Lung microvascular endothelial cell (primary cell): ENCODE measurements around the gene C10orf71. TPM values are rescaled to one million over a fixed set of nuclear protein-coding genes. Genes with fewer than 3 reads are reported as not detected.

ENCODE experiments used
- DNase-seq, 2 donors: peaks; one replicate each; pipeline versions ENCODE4 v3.0.0 to v3.0.0-alpha.2; 2010; ENCODE audit warnings: low read depth in 2 of 2
- total RNA-seq: library from RNA; depleted of rRNA; stranded (reverse); fragments of >200 nt; gene quantifications from 2 replicates; pipeline ENCODE4 v1.2.1, GENCODE V29; 2014

Gene C10orf71
- total RNA-seq, 1 donor from 2014 or later: not detected

DNA sequence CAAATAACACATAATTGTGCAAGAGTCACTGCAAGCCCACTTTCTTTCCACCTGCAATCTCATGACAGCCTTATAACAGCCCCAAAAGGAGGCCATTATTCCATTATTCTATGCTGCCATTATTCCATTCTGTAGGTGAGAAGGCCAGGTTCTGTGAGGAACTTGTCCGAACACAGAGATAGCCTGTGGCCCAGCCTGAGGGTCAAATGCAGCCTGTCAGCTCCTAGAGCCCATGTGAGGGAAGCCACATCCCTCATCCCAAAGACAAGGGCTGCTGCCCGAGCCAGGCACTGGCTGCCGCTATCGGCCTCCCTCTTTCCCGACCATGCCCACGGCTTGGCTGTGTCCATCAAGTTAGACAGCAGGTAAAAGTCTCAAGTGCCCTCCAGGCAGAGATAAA is 24.1 kb upstream of the C10orf71 start:
- DNase-seq: no peak

DNA sequence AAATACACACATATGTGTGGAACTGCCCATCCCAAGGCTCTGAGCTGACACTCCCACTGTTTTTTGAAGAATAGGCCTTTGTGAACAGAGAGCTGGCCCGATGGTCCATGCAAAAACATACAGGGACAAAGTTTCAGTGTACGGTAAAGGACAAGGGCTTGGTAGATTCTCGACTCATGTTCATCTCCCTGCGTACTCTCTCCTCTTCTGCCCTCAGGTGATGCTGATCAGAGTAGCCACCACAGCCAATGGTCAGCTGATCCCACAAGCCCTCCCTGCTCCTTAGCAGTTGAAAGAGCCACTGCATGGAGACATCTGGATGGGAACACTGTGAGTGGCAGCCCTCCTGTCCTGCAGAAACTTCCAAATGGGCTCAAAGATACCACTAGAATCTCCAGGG is 23.1 kb upstream of the C10orf71 start:
- no peak for DNase-seq

DNA sequence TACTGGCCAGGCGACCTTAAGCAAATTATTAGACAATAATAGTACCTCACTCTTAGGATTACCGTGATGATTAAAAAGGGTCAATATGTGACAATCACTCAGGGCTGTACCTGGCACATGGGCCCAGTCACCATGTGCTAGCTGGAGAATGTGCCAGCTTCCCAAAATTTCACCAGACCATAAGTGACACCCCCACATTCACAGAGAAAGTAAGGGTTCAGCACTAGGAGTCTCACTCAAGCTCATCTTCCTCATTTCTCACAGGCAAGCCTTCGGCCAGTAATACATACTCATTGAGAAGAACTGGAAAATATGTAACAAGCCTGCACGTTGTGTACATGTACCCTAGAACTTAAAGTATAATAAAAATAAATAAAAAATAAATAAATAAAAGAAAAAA is 22.4 kb upstream of the C10orf71 start:
- DNase-seq: no peak

DNA sequence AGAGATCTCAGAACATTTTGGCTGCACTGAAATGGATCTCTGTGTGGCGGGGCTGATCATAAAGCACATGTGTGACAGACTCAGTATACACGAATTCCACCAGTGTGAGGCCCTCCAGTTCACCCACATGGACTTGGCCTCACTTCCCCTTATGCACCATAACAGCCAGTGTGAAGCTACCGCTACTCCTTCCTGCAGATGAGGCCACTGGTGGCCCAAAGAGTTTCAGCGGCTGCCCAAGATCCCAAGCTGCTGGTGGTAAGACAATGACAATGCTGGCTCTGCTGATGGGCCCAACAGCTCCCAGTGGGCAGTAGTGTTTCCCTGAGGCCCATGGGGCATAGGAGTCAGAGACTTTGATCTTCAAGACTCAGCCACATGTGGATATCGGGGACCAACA is 21.0 kb upstream of the C10orf71 start:
- DNase-seq: no peak

DNA sequence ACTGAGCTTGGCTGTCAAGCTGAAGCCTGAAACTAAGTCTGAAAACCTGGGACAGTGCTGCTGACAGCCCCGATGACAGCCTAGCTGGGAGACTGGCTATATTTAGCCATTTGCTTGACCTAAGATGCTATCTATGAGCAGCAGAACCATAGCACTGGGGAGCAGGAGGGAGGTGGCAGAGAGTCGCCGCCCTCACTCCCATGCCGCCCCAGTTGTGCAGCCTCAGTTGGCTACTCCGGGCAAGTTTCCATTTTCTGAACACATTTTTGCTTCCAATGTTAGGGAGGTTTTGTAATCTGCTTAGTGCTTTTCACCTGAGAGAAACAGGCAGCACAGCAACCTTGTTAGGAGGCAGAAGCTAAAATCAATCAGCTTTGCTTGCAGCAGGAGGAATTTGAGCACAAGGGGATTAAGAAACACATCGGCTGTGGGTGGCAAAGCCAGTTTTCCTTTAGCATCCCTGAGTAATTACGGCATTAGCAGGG is 20.4 kb upstream of the C10orf71 start:
- no peak for DNase-seq

DNA sequence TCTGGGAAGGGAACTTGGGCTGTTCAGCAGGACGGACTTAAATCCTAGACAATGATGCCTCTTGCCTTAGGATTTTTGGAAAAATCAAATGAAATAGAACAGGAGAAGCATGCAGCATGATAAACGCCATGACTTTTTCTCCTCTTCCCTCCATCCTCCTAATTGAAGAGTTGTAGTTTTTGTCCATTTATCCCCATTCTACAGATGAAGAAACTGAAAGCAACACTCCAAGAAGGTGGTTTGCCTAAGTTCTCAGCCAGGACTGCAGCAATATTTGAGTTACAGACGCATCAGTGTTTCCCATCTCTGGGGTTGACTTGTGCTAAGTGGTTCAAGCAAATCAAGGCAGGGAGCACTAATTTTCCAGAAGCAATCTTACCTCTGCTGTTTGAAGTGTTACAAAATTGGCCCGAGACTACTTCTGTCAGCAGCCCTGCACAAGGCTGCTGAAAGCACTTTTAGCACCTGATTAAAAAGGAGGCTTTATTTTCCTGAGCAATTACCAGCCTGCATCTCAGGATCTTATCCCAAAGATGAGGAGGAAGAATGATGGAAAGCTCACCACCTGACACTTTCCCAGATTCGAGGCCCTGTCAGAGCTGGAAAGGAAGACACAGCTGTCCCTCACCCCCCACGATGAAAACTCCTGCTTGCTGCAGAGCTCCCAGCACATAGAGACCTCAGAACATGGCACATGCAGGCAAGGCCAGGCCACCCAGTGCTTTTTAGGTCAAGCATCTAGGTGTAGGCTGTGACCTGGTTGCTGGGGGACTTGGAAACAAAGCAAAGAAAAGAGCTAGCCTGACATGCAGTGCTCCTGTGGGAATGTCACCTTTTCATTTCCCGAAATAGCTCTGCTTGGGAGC is 19.7 kb upstream of the C10orf71 start:
- DNase-seq: no peak

DNA sequence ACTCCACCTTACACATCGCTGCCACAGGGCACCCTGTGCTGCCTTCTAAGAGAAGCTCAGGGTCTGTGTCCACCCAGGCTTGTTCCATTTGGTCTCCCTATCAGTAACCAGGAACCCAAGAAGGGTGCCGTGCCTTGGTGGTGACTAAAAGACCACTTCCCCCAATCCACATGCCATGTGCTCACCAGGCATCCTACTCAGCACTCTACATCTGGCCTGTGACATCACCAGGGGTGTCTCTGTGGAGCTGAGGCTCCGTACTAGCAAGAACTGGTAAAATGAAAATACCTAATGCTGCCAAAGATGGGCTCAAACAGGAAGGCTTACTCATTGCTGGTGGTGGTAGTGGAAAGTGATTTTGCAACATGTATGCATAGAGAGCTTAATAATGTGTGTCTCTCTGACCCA is 19.0 kb upstream of the C10orf71 start:
- DNase-seq: peak; percentile 38 to 91

DNA sequence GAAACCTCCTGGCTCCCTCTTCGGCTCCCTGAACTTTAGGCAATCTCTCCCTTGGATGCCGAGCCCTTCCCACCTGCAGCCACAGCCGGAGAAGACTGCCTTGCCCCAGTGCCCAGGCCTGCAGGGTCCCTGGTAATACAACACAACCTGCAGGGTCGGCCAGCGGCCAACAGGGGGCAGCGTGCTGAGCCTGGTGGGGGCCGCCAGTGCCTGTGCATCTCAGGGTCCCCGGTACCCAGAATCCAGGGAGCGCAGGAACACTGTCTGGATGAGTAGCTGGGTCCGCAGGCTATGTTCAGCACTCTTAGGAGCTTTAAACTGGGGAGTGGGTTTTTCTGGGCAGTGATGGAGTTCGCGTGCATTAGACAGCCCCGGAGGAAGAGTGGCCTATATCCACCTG is 17.5 kb upstream of the C10orf71 start:
- no peak for DNase-seq

DNA sequence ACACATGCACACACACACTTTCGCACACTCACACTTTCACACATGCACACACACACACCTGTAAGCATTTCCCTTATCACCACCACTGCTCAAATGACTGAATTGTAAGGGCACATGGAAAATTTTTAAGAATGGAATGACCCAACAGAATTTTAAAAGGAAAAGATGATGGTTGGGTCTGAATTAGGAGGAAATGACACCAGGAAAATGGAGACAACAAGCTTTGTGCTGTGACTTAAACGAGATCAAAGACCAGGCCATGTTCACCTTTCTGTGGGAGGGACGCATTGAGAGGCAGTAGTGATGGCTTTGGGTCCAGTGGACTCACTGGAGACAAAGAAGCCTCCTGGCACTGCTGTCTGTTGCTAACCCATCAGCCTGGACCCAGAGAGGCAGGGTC is 16.7 kb upstream of the C10orf71 start:
- peak in 1 of 2 donors; percentile 84 for DNase-seq

DNA sequence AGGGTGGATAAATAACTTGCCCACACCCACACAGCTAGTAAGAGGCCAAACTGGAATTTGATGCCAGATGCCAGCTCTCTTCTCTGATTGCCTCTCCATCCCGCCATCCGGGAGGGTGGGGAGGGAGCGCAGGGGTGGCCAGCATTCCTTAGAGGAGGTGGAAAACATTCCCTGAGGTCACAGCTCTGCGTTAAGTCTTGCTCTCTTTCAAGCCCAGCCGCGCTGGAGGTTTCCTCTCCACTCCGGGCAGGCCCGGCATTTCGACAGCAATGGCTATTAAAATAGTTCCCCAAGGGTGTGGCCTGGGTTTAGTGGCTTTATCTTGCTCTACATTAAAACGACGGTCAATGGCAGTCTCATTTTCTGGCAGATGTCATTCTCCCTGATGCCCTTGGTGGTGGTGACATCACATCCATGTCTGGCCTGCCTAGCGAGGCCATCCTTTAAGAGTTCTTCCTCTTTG is 16.1 kb upstream of the C10orf71 start:
- no peak for DNase-seq

DNA sequence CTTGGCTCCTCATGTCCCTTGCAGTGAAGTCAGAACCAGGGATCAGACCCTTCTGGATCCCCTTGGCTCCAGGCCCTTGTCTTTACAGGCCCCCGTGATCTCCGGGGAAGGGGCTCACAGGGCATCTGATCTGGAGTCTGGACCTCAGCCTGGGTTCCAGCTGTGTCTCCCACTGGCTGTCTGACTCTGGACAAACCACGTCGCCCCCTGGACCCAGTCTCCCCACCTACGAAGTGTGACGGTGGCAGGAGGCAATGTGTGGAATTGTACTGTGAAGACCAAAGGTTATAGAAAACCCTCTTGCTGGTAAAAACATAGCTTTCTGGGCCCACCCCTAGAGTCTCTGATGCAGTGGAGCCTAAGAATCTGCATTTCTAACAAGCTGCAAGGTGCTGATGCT is 15.5 kb upstream of the C10orf71 start:
- no peak for DNase-seq

DNA sequence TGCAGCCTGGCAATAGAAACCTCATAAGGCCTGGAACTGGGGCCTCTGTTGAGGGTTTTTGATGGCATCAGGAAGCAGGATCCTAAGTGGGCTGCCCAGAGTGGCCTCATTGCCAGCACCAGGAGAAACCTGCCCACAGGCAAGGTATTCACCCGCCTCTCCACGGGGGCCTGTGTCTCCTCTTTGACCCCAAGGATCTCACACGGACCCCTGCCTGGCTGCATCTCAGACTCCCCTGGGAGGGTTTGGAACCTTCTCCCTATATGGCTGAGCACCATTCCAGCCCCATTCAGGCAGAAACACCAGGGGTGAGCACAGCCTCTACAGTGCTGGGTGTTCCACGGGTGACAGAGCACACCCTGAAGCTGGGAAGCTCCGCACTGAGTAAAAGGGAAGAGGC is 14.6 kb upstream of the C10orf71 start:
- no peak for DNase-seq

DNA sequence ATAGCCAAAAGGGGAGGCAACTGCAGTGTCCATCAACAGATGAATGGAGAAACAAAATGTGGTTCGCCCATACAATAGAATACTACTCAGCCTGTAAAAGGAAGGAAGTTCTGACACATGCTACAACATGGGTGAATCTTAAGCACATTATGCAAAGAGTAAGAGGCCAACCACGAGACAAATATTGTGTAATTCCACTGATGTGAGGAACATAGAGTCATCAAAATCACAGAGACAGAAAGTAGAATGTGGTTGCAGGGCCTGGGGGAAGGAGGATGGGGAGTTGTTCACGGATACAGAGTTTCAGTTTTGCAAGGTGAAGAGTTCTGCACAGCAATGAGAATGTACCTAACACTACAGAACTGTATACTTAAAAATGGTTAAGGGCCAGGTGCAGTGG is 13.7 kb upstream of the C10orf71 start:
- no peak for DNase-seq

DNA sequence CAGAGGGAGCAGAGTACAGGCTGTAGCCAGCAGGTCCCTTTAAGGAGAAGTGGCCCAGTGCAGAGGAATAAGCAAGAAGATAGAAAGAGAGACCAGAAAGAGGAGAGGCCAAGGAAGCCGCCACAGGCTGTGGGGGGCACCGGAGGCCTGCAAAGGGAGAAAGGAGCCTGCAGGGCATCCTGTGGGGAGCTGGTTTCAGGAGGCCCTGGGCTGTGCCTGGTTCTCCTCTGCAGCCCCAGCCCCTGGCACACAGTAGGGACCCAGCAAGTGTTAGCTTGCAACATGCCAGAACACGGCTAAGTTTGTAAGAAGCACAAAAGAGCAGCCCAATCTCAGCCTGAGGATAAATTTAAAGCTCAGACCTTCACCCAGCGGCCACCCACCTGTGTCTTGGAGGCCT is 12.3 kb upstream of the C10orf71 start:
- DNase-seq: no peak

DNA sequence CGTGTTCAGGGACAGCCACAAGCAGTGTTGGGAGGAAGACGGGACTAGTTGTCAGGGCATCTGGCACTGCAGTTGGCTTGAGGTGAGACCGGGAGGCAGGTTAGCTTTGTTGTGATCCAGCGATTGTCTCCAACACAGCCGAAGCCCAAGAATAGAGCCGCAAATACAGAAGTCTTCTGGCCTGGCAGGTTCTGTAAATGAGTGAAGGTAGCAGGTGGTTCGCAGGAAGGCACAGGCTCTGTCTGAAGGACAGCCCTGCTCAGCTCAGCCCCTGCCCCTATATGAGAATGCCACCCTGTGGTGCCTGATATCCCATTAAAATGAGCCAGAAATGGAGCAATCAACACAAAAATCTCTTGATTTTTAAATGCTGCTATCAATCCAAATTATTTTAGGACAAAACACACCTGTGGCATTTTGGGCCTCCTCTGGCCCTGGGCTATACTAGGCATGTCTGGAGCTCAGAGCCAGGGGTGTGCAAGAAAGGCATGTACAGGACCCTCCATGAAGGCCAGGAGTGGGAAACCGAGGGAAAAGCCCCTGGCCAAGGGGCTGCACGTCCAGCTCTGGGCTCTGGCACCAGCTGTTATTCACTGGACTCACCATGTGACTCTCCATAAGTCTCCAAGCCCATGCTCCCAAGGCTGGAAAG is 11.2 kb upstream of the C10orf71 start:
- DNase-seq: no peak

DNA sequence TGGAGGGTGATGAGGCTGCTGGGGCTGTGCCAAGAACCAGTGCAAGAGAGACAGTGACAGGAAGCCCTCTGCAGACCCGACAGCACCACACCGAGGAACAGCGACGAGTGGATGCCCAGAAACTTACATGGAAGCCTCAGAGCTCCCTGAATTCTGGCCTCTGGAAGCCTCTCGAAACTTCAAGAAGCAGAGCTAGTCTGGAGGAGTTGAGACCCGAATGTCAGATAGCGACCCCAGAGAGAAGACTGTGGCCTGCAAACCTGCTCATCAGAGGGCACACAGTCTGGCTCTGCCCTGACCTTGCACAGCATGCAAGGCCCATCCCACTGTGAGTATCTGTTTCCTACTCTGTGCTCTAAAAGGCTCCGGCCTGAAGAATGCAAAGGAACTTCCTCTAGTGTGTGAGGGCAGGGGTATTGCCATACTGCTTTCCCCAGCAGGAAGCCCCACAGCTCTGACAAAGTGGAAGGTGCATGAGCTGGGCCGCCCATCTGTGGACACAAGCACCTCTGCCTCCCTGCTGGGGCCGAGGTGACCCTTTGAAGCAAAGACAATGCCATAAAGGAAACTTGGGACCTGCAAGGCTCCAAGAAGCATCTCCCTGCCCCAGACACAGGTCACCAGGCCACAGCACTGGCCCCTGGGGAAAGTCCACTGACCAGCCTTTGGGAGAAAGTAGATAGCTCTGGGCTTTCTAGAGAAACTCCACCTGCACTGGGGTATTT is 10.5 kb upstream of the C10orf71 start:
- peak in 1 of 2 donors; percentile 52 for DNase-seq

DNA sequence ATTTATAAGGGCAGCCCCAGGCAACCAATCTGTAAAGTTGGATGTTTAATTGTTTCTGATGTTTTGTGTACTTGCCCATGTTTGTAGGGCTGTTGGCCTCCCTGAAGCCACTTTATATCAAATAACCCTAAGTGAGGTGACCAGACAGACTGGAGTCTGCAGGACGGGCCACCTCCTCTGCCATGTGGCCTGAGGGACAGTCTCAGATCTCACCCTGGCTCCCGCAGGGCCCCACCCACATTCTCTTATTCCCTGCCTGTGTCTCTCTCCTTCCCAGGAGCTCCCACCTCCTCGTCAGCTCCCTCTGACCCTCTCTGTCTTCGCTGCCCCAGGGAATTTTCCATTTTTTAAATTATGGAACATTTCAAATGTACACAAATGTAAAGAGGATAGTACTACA is 9.5 kb upstream of the C10orf71 start:
- peak in 1 of 2 donors; percentile 7 for DNase-seq

DNA sequence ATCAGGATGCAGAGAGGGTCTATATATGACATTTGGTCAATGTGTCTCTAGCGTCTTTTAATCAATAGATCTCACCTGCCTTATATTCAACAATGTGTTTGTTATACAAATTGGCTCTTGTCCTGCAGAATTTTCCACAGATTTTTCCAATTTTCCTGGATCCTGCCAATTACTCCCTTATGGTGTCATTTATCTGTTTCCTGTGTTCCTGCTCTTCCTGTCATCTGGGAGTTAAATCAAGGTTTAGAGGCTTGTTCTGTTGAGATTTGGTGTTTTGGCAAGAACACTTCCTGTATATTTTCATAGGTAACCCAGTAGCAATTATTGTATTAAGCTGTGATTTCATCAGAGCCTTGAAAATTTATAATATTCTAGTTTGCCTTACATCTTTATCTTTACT is 8.8 kb upstream of the C10orf71 start:
- DNase-seq: peak; percentile 8 to 94

DNA sequence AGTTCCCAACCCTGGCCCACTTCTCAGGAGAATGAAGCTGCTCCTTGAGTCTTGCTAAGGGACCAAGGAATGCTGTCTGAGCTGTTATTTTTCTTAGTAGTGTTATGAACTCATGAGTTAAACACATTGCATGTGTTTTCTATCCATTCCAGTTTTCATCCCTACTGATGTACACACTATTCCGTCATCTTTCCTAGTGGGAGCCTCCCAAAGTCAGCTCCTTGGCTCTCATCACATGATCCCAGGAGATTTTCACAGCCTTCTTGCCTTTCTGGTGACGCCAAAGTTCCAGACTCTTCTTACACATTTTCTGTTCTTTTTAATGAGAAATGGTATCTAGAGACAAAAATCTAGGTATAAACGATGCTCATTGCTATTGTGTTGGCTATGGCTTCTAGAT is 8.4 kb upstream of the C10orf71 start:
- no peak for DNase-seq

DNA sequence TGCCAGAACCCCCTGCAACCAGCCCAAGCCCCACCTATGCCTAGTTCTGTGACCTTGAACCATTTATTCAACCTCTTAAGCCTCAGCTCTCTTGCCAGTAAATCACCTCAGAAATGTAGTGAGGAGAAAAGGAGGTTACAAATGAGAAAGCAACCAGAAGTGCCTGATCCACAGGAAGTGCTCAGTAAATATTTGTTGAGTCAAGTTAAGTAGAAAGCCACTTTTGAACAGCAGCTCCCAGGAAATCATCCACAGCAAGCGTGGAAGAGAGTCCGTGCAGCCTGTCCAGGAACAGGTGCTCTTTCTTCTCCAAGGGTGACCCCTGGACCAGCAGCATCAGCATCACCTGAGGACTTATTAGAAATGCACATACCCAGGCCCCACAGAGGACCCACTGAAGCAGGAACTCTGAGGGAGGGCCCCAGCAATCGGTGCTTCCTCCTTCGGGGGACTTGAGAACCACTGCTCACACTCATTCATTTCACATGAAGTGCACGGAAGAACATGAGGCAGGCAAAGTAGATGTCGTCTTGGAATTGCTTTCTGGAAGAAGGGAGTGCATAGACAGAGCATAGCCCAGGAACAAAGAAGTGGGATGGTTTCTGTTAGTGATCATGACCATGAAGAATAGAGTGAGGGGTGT is 6.3 kb upstream of the C10orf71 start:
- DNase-seq: no peak

DNA sequence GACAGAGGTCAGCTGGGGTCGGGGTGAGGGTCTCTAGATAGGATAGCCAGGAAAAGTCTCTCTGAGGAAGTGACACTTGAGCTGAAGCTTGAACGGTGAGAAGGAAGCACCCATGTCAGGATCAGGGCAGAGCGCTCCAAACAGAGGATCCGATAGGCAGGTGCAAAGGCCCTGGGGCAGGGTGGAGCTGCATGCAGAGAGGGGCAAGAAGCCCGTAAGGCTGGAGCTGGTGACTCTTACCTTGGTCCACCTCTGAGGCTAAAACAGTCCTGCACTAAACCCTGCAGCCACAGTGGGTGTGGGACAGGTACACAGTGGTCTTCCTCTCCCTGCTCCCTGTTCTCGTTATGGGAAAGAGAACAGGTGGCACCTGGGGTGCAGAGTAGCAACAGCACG is 5.8 kb upstream of the C10orf71 start:
- DNase-seq: no peak

DNA sequence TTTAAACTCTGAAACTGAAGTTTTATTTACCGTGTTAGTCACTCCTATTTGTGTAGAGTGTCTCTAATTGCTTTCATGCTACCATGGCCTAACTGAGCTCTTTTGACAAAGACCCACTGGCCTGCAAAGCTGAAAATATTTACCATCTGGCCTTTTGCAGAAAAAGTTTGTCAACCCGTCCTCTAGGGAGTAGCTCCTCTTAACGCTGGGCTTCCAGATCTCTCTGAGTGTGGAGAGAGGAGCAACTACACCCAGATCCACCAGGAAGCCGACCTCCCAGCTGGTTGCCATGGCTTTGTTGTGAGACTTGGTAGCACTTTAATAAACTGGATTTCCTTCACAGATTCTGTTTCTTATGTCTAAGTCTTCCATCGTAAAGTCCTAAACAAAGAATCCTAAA is 4.2 kb upstream of the C10orf71 start:
- no peak for DNase-seq
